Hepatocyte (in vitro differentiated cells): ENCODE results near the gene POFUT2. TPM values are rescaled to one million over a fixed set of nuclear protein-coding genes. Genes with fewer than 3 reads are reported as not detected.
A peak's percentile ranks its signal among the peaks of the same experiment; 100 is the strongest.

Source experiments
- DNase-seq: peaks from one replicate; pipeline ENCODE4 v3.0.0-alpha.2; 2016; ENCODE audit warnings: low spot score
- H2AFZ ChIP-seq: fragments of 200-600 bp; sonication (generic); 2 replicates; pipeline ENCODE4 v1.6.0; 2016; ENCODE audit warnings: antibody characterized with exemption, mild to moderate bottlenecking
- H3K27ac ChIP-seq: fragments of 200-600 bp; sonication (generic); 2 replicates; pipeline ENCODE4 v1.5.1; 2016; ENCODE audit warnings: mild to moderate bottlenecking
- H3K27me3 ChIP-seq: fragments of 200-600 bp; sonication (generic); 2 replicates; pipeline ENCODE4 v1.6.1; 2016
- H3K36me3 ChIP-seq: fragments of 200-600 bp; sonication (generic); replicated peaks from 2 replicates; pipeline ENCODE4 v1.5.1; 2016; ENCODE audit warnings: low read depth; ENCODE audit not compliant: insufficient read depth
- H3K4me1 ChIP-seq: fragments of 200-600 bp; sonication (generic); 2 replicates; pipeline ENCODE4 v1.5.1; 2016; ENCODE audit warnings: mild to moderate bottlenecking, moderate library complexity; ENCODE audit not compliant: insufficient read depth
- H3K4me2 ChIP-seq: fragments of 200-600 bp; sonication (generic); 2 replicates; pipeline ENCODE4 v1.6.0; 2016
- H3K4me3 ChIP-seq: fragments of 200-600 bp; sonication (generic); 2 replicates; pipeline ENCODE4 v1.5.1; 2016; ENCODE audit warnings: mild to moderate bottlenecking
- H3K79me2 ChIP-seq: fragments of 200-600 bp; sonication (generic); 2 replicates; pipeline ENCODE4 v1.6.0; 2017; ENCODE audit warnings: mild to moderate bottlenecking
- H3K9me2 ChIP-seq: fragments of 200-600 bp; sonication (generic); replicated peaks from 2 replicates; pipeline ENCODE4 v1.6.0; 2017; ENCODE audit warnings: mild to moderate bottlenecking; ENCODE audit not compliant: insufficient read depth
- H3K9me3 ChIP-seq: fragments of 200-600 bp; sonication (generic); 2 replicates; pipeline ENCODE4 v1.5.1; 2016; ENCODE audit warnings: low read depth, mild to moderate bottlenecking
- H4K20me1 ChIP-seq: fragments of 200-600 bp; sonication (generic); 2 replicates; pipeline ENCODE4 v1.6.0; 2016; ENCODE audit warnings: mild to moderate bottlenecking; ENCODE audit not compliant: insufficient read depth, poor library complexity, severe bottlenecking
- EZH2 ChIP-seq: fragments of 200-600 bp; sonication (generic); IDR thresholded peaks from 2 replicates; pipeline ENCODE4 v1.6.1; 2016; ENCODE audit warnings: antibody characterized with exemption, mild to moderate bottlenecking, borderline replicate concordance
- EZH2phosphoT487 ChIP-seq: fragments of 200-600 bp; sonication (generic); IDR thresholded peaks from one replicate; pipeline ENCODE4 v1.6.1; 2018; ENCODE audit warnings: antibody characterized with exemption, mild to moderate bottlenecking, low read depth, moderate library complexity; ENCODE audit not compliant: unreplicated experiment, severe bottlenecking
- WGBS: methylation state at CpG from one replicate; pipeline ENCODE4 v1.1.6; 2016; ENCODE audit warnings: low lambda C conversion rate; ENCODE audit errors: missing lambda C conversion rate; 5-methylcytosine and 5-hydroxymethylcytosine counted together
- polyA plus RNA-seq: library from polyadenylated mRNA; unstranded; fragments of >200 nt; fragmentation: Nextera tagmentation; extraction: Ambion mirVana; gene quantifications from 2 replicates; pipeline ENCODE4 v1.2.1, GENCODE V29; 2016
- total RNA-seq: library from RNA; depleted of rRNA; stranded (reverse); fragments of >200 nt; gene quantifications from 2 replicates; pipeline ENCODE4 v1.2.3, GENCODE V29; 2014
- TF ChIP-seq, protein P1 (sequence below): fragments of 200-600 bp; sonication (generic); IDR thresholded peaks from 2 replicates; pipeline ENCODE4 v1.5.1; 2016; ENCODE audit warnings: antibody characterized with exemption, mild to moderate bottlenecking; ENCODE audit not compliant: poor library complexity

Gene POFUT2
- total and polyA plus RNA-seq, 2 experiments from 2014 or later, result 30.7 to 57.7 TPM

- TF ChIP-seq EZH2phosphoT487 (no peak), EZH2 (no peak)
- TF ChIP-seq, protein P1, sequence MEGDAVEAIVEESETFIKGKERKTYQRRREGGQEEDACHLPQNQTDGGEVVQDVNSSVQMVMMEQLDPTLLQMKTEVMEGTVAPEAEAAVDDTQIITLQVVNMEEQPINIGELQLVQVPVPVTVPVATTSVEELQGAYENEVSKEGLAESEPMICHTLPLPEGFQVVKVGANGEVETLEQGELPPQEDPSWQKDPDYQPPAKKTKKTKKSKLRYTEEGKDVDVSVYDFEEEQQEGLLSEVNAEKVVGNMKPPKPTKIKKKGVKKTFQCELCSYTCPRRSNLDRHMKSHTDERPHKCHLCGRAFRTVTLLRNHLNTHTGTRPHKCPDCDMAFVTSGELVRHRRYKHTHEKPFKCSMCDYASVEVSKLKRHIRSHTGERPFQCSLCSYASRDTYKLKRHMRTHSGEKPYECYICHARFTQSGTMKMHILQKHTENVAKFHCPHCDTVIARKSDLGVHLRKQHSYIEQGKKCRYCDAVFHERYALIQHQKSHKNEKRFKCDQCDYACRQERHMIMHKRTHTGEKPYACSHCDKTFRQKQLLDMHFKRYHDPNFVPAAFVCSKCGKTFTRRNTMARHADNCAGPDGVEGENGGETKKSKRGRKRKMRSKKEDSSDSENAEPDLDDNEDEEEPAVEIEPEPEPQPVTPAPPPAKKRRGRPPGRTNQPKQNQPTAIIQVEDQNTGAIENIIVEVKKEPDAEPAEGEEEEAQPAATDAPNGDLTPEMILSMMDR, result no peak
- peak overlapping the region; percentile 25 for H3K27ac ChIP-seq
- no peaks in the 10 kb centered on the region for H3K27me3 ChIP-seq
- no peak overlapping the region for H3K4me3 ChIP-seq
- H3K79me2 ChIP-seq, result no peaks in the 10 kb centered on the region
- 84% methylated on average over 6 of the region's 6 CpGs for WGBS
- H3K4me1 ChIP-seq, result no peaks in the 10 kb centered on the region
- no peaks in the 10 kb centered on the region for H4K20me1 ChIP-seq
- H3K4me2 ChIP-seq, result no peak overlapping the region
- H3K9me2 ChIP-seq, result no peaks in the 10 kb centered on the region
- no peaks in the 10 kb centered on the region for H3K36me3 ChIP-seq
- peaks cover 7% of the 10 kb centered on the region for H3K9me3 ChIP-seq
- H2AFZ ChIP-seq, result no peak overlapping the region
- DNase-seq, result no peak
Measured at GRCh38 chr21:45219517-45219916, 68.2 kb downstream of the POFUT2 start.

DNA sequence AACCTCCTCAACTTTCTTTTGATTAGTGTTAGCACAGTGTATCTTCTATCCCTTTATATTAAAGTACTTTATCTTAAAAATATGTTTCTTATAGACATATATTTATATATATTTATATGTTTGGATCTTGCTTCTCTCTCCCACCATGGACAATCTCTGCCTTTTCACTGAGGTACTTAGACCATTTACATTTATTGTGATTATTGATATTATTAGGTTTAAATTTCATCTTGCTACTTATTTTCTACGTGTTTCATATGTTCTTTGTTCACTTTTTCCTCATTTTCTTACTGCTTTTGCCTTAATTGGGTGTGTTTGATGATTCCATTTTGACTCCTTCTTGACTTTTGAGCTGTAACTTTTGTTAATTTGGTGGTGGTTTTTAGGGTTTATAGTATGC lies 70.7 kb downstream of the POFUT2 start:
- no peak overlapping the region for H2AFZ ChIP-seq
- DNase-seq, result no peak
- no peak overlapping the region for H3K4me3 ChIP-seq
- WGBS, result 86% methylated on average over 1 of the region's 1 CpG
- no peaks in the 10 kb centered on the region for H3K4me1 ChIP-seq
- TF ChIP-seq EZH2 (no peak), EZH2phosphoT487 (no peak)
- TF ChIP-seq, protein P1, result no peak
- H3K27ac ChIP-seq, result no peak overlapping the region
- H3K4me2 ChIP-seq, result no peak overlapping the region
- no peaks in the 10 kb centered on the region for H3K27me3 ChIP-seq
- no peaks in the 10 kb centered on the region for H4K20me1 ChIP-seq
- H3K9me3 ChIP-seq, result peaks cover 7% of the 10 kb centered on the region
- H3K79me2 ChIP-seq, result no peaks in the 10 kb centered on the region
- H3K9me2 ChIP-seq, result no peaks in the 10 kb centered on the region
- H3K36me3 ChIP-seq, result no peaks in the 10 kb centered on the region

DNA sequence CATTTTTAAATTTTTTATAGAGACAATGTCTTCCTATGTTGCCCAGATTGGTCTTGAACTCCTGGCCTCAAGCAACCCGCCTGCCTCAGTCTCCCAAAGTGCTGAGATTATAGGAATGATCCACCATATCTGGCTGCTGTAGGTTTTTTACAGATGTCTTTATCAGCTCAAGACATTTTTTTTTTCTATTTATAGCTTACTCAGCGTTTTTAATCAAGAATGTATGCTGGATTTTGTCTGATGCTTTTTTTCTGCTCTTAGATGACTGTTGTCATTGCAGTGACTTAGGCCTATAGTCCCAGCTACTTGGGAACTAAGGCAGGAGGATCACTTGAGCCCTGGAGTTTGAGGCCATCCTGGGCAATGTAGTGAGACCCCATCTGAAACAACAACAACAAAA lies 72.5 kb downstream of the POFUT2 start:
- 94% methylated on average over 2 of the region's 2 CpGs for WGBS

More for the DNA sequence above, 72.5 kb downstream of the POFUT2 start:
- no peaks in the 10 kb centered on the region for H3K79me2 ChIP-seq
- H3K36me3 ChIP-seq, result no peaks in the 10 kb centered on the region
- H2AFZ ChIP-seq, result no peak overlapping the region
- H3K27ac ChIP-seq, result no peak overlapping the region
- H3K9me3 ChIP-seq, result peaks cover 7% of the 10 kb centered on the region
- no peaks in the 10 kb centered on the region for H3K9me2 ChIP-seq
- DNase-seq, result no peak
- no peaks in the 10 kb centered on the region for H4K20me1 ChIP-seq
- H3K4me1 ChIP-seq, result no peaks in the 10 kb centered on the region
- H3K4me3 ChIP-seq, result no peak overlapping the region
- H3K4me2 ChIP-seq, result no peak overlapping the region
- TF ChIP-seq EZH2, result no peak
- TF ChIP-seq EZH2phosphoT487, result no peak
- TF ChIP-seq, protein P1, result no peak
- H3K27me3 ChIP-seq, result no peaks in the 10 kb centered on the region

Other genes starting within 250 kb of the POFUT2 start
- 9.9 and 16.0 TPM in 2 replicates for gene ADARB1, start 213.3 kb downstream of the POFUT2 start, total RNA-seq
- gene ADARB1, start 213.3 kb downstream of the POFUT2 start, polyA plus RNA-seq, result 17.3 and 19.4 TPM in 2 replicates
- gene COL18A1, start 117.3 kb upstream of the POFUT2 start, total RNA-seq, result 67.3 and 97.1 TPM in 2 replicates
- 140 and 178 TPM in 2 replicates for gene COL18A1, start 117.3 kb upstream of the POFUT2 start, polyA plus RNA-seq